ENCODE data around the gene MAGIX. TPM values are rescaled to one million over a fixed set of nuclear protein-coding genes. Genes with fewer than 3 reads are reported as not detected.
"Not testable (repeated sequence)": the region's sequence is repeated elsewhere in the genome, so short reads cannot be mapped to it uniquely, and the experiment has no call there.

The MAGIX gene
- total and polyA plus RNA-seq, 2 of the 4 experiments (the other 2 are of a cell fraction), result 0.72 to 1.1 TPM

GRCh38 chrX:49142264-49142663 lies 20.3 kb upstream of the MAGIX start:
- H3K9ac ChIP-seq (ENCODE audit: low read depth, low read length); H2BK20ac ChIP-seq (ENCODE audit: low read depth, low read length); H3K4ac ChIP-seq (ENCODE audit: low read depth, low read length); H2BK15ac ChIP-seq (ENCODE audit: low read depth, low read length); H2AK5ac ChIP-seq (ENCODE audit: low read depth, low read length); H3K4me3 ChIP-seq (ENCODE audit: insufficient read depth, low read depth, low read length); H3K4me2 ChIP-seq (ENCODE audit: low read depth, low read length); H3K27ac ChIP-seq (ENCODE audit: insufficient read depth, low read length); H2BK5ac ChIP-seq (ENCODE audit: low read depth, low read length, poor library complexity, severe bottlenecking); BruUV-seq (replicated peaks); H3K79me1 ChIP-seq (ENCODE audit: low read depth in 1 of 2, low read length in 2 of 2); H4K8ac ChIP-seq (ENCODE audit: low read depth in 2 of 2, low read length in 2 of 2); H4K20me1 ChIP-seq (ENCODE audit: insufficient read depth, low read length); H4K91ac ChIP-seq (ENCODE audit: insufficient read depth, low read depth, low read length); H3K9me1 ChIP-seq (ENCODE audit: insufficient read depth, low read length); H3K23ac ChIP-seq (ENCODE audit: low read depth, low read length); H4K5ac ChIP-seq (ENCODE audit: low read depth, low read length); H3K4me1 ChIP-seq (ENCODE audit: control insufficient read depth, insufficient read depth, low read length); POLR2A ChIA-PET (ENCODE audit: unreplicated experiment); DNase-seq; H3K14ac ChIP-seq (replicated peaks; ENCODE audit: low read depth, low read length); dilution Hi-C loops (cut with HindIII; ENCODE audit: low sequenced_read_pairs, unreplicated experiment); H3K18ac ChIP-seq (ENCODE audit: low read depth, low read length); H2AK9ac ChIP-seq (replicated peaks; ENCODE audit: low read depth, low read length, poor library complexity); H2BK120ac ChIP-seq (ENCODE audit: low read depth, low read length); H3K27me3 ChIP-seq (ENCODE audit: control insufficient read depth, insufficient read depth, low read length); H2AFZ ChIP-seq (replicated peaks; ENCODE audit: low read length, poor library complexity); H3K56ac ChIP-seq (ENCODE audit: extremely low read depth, insufficient read depth, low read length); ATAC-seq (ENCODE audit: low read depth); H3K36me3 ChIP-seq (ENCODE audit: control insufficient read depth, insufficient read depth, low read length); intact Hi-C loops (cut with micrococcal nuclease); in situ Hi-C loops (cut with MboI; ENCODE audit: low sequenced_read_pairs): not testable (repeated sequence)
- CTCF ChIA-PET, result interaction anchor here (0.8 to 1.8 kb wide), 3 partner anchors 13 to 30 kb away, joined by 3 to 6 read pairs (median 3); no protein-coding TSS in a partner anchor
- WGBS, 2 experiments (ENCODE audit: extremely low coverage in 2 of 2, insufficient read length in 1 of 2), result no CpG with 5 or more reads among the region's 9 CpGs
- H3K9me3 ChIP-seq (ENCODE audit: control insufficient read depth, insufficient read depth, low read length), result peaks cover 16% of the 10 kb centered on the region
- TF ChIP-seq, protein P1, sequence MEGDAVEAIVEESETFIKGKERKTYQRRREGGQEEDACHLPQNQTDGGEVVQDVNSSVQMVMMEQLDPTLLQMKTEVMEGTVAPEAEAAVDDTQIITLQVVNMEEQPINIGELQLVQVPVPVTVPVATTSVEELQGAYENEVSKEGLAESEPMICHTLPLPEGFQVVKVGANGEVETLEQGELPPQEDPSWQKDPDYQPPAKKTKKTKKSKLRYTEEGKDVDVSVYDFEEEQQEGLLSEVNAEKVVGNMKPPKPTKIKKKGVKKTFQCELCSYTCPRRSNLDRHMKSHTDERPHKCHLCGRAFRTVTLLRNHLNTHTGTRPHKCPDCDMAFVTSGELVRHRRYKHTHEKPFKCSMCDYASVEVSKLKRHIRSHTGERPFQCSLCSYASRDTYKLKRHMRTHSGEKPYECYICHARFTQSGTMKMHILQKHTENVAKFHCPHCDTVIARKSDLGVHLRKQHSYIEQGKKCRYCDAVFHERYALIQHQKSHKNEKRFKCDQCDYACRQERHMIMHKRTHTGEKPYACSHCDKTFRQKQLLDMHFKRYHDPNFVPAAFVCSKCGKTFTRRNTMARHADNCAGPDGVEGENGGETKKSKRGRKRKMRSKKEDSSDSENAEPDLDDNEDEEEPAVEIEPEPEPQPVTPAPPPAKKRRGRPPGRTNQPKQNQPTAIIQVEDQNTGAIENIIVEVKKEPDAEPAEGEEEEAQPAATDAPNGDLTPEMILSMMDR (conservative IDR thresholded peaks at IDR 0.05; ENCODE audit: low read depth, low read length), result peak; percentile 34
- TF ChIP-seq RAD21 (IDR thresholded peaks at IDR 0.05; ENCODE audit: low read length), result peak; percentile 38

- H2AFZ ChIP-seq (replicated peaks; ENCODE audit: low read length, poor library complexity); BruUV-seq (replicated peaks): not testable (repeated sequence)
Measured at GRCh38 chrX:49143154-49143553, 19.4 kb upstream of the MAGIX start.

More at GRCh38 chrX:49143154-49143553, 19.4 kb upstream of the MAGIX start:
- H3K9ac ChIP-seq (ENCODE audit: low read depth, low read length); ATAC-seq (ENCODE audit: low read depth); H3K18ac ChIP-seq (ENCODE audit: low read depth, low read length); H2AK5ac ChIP-seq (ENCODE audit: low read depth, low read length); H3K56ac ChIP-seq (ENCODE audit: extremely low read depth, insufficient read depth, low read length); POLR2A ChIA-PET (ENCODE audit: unreplicated experiment); H2AK9ac ChIP-seq (replicated peaks; ENCODE audit: low read depth, low read length, poor library complexity); H2BK15ac ChIP-seq (ENCODE audit: low read depth, low read length); H4K91ac ChIP-seq (ENCODE audit: insufficient read depth, low read depth, low read length); intact Hi-C loops (cut with micrococcal nuclease); H3K4me2 ChIP-seq (ENCODE audit: low read depth, low read length); H3K36me3 ChIP-seq (ENCODE audit: control insufficient read depth, insufficient read depth, low read length); H3K9me1 ChIP-seq (ENCODE audit: insufficient read depth, low read length); H2BK120ac ChIP-seq (ENCODE audit: low read depth, low read length); H3K79me1 ChIP-seq (ENCODE audit: low read depth in 1 of 2, low read length in 2 of 2); H3K23ac ChIP-seq (ENCODE audit: low read depth, low read length); DNase-seq; in situ Hi-C loops (cut with MboI; ENCODE audit: low sequenced_read_pairs); H3K14ac ChIP-seq (replicated peaks; ENCODE audit: low read depth, low read length); H3K4me3 ChIP-seq (ENCODE audit: insufficient read depth, low read depth, low read length); H4K20me1 ChIP-seq (ENCODE audit: insufficient read depth, low read length); H4K8ac ChIP-seq (ENCODE audit: low read depth in 2 of 2, low read length in 2 of 2); H4K5ac ChIP-seq (ENCODE audit: low read depth, low read length); H3K4me1 ChIP-seq (ENCODE audit: control insufficient read depth, insufficient read depth, low read length); H3K4ac ChIP-seq (ENCODE audit: low read depth, low read length); dilution Hi-C loops (cut with HindIII; ENCODE audit: low sequenced_read_pairs, unreplicated experiment); H2BK5ac ChIP-seq (ENCODE audit: low read depth, low read length, poor library complexity, severe bottlenecking); H3K27me3 ChIP-seq (ENCODE audit: control insufficient read depth, insufficient read depth, low read length); H2BK20ac ChIP-seq (ENCODE audit: low read depth, low read length); H3K27ac ChIP-seq (ENCODE audit: insufficient read depth, low read length): not testable (repeated sequence)
- no CpG with 5 or more reads among the region's 7 CpGs for WGBS, 2 experiments (ENCODE audit: extremely low coverage in 2 of 2, insufficient read length in 1 of 2)
- CTCF ChIA-PET, result interaction anchor here (1.2 kb wide), 1 partner anchor 16 kb away, joined by 3 read pairs; no protein-coding TSS in a partner anchor
- H3K9me3 ChIP-seq (ENCODE audit: control insufficient read depth, insufficient read depth, low read length), result peaks cover 16% of the 10 kb centered on the region
